Keratinocyte (primary cell): ENCODE results near the gene SOCS6.

Experiments used
- EZH2 ChIP-seq: IDR thresholded peaks from one replicate; pipeline ENCODE4 v1.6.1; 2012; ENCODE audit warnings: inconsistent platforms, mild to moderate bottlenecking, low read length, moderate library complexity
- TF ChIP-seq, protein P1 (sequence below), 3 experiments: IDR thresholded peaks in 1 of 3; conservative IDR thresholded peaks in 1 of 3; optimal IDR thresholded peaks in 1 of 3; 2 replicates in 2 of 3; 3 replicates in 1 of 3; pipeline versions ENCODE3 to v1.5.1; 2011; ENCODE audit warnings: low read length in 3 of 3, mild to moderate bottlenecking in 3 of 3, moderate library complexity in 2 of 3, control low read depth in 1 of 3, inconsistent platforms in 1 of 3; ENCODE audit not compliant: insufficient read depth in 2 of 3; ENCODE audit errors: extremely low read depth in 1 of 3

DNA sequence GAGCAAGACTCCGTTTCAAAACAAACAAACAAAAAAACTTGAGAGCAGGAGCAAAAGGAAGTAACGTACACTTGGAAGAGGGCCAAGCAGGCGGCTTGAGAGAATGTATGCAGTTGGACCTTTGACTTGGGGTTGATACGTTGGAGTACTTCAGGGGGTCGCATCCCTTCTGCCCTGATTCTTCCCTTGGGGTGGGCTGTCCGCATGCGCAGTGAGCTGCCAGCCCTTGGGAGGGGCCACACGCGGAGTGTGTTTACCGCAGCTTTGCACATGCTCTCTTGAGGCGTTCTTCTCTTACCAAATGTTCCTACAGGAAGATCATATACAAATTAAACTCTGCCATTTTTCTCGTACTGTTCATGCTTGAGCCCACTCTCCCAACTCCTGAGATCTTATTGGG lies 38.1 kb upstream of the SOCS6 start:
- TF ChIP-seq, protein P1, sequence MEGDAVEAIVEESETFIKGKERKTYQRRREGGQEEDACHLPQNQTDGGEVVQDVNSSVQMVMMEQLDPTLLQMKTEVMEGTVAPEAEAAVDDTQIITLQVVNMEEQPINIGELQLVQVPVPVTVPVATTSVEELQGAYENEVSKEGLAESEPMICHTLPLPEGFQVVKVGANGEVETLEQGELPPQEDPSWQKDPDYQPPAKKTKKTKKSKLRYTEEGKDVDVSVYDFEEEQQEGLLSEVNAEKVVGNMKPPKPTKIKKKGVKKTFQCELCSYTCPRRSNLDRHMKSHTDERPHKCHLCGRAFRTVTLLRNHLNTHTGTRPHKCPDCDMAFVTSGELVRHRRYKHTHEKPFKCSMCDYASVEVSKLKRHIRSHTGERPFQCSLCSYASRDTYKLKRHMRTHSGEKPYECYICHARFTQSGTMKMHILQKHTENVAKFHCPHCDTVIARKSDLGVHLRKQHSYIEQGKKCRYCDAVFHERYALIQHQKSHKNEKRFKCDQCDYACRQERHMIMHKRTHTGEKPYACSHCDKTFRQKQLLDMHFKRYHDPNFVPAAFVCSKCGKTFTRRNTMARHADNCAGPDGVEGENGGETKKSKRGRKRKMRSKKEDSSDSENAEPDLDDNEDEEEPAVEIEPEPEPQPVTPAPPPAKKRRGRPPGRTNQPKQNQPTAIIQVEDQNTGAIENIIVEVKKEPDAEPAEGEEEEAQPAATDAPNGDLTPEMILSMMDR (optimal IDR thresholded peaks at IDR 0.05 in 1 of 3, IDR thresholded peaks at IDR 0.05 in 1 of 3, conservative IDR thresholded peaks at IDR 0.05 in 1 of 3; ENCODE audit: extremely low read depth in 1 of 3, insufficient read depth in 2 of 3, low read length in 3 of 3) = no peak
- TF ChIP-seq EZH2 = no peak
